ENCODE measurements around the gene DGKQ. TPM values are rescaled to one million over a fixed set of nuclear protein-coding genes. Genes with fewer than 3 reads are reported as not detected.
"Not testable (repeated sequence)": the region's sequence is repeated elsewhere in the genome, so short reads cannot be mapped to it uniquely, and the experiment has no call there.

Gene DGKQ
- total and polyA plus RNA-seq, 2 donors (not counting 3 experiments of a cell fraction or from before 2014, with no cell fraction given): 15.8 to 20.2 TPM

GRCh38 chr4:921830-922331, 51.5 kb downstream of the DGKQ start:
- ChIA-PET POLR2A (no interaction called here), CTCF (interaction anchor here (0.9 to 1.1 kb wide), 2 partner anchors 12 to 65 kb away, joined by 3 read pairs; partner anchors contain the start of gene IDUA)
- H3K4me2 ChIP-seq (ENCODE audit: insufficient read depth, low read length): no peak overlapping the region
- H3K9ac ChIP-seq (replicated peaks; ENCODE audit: extremely low read depth, insufficient read depth, low read length): no peak overlapping the region
- H3K4me3 ChIP-seq (replicated peaks in 1 of 3; ENCODE audit: insufficient read depth in 1 of 3, low read depth in 1 of 3, low read length in 3 of 3): no peak overlapping the region
- no peaks in the 10 kb centered on the region for H3K4me1 ChIP-seq (ENCODE audit: control insufficient read depth, extremely low read depth, insufficient read depth, low read length)
- H3K9me3 ChIP-seq (replicated peaks; ENCODE audit: control insufficient read depth, insufficient read depth, low read length): no peaks in the 10 kb centered on the region
- DNase-seq (ENCODE audit: low read depth, low spot score) (no peak), FAIRE-seq (no peak)
- BruUV-seq (replicated peaks): no TSS peak
- no peak overlapping the region for H2AFZ ChIP-seq (ENCODE audit: low read depth, low read length)
- no peaks in the 10 kb centered on the region for H3K9me1 ChIP-seq (replicated peaks; ENCODE audit: control insufficient read depth, extremely low read depth, insufficient read depth, low read length)
- dilution Hi-C loops (cut with MboI; ENCODE audit: extremely low pct_ligation_motif_present, low sequenced_read_pairs): no loop called here
- no peaks in the 10 kb centered on the region for H3K27me3 ChIP-seq (ENCODE audit: control insufficient read depth in 2 of 2, insufficient read depth in 2 of 2, low read length in 2 of 2)
- no peak overlapping the region for H3K27ac ChIP-seq (ENCODE audit: insufficient read depth, low read depth, low read length)
- TF ChIP-seq GATA2 (IDR thresholded peaks at IDR 0.05; ENCODE audit: insufficient read depth, insufficient read length, low read depth, low read length) (no peak), POLR2A (IDR thresholded peaks at IDR 0.05; ENCODE audit: low read depth, low read length) (no peak), MYC (IDR thresholded peaks at IDR 0.05; ENCODE audit: low read depth, low read length) (no peak), POLR2AphosphoS5 (IDR thresholded peaks at IDR 0.05; ENCODE audit: insufficient read depth, low read depth, low read length) (no peak), JUN (IDR thresholded peaks at IDR 0.05; ENCODE audit: borderline replicate concordance, insufficient read depth, insufficient read length, low read depth) (no peak), EZH2 (IDR thresholded peaks at IDR 0.05; ENCODE audit: borderline replicate concordance, low read depth, low read length, severe bottlenecking) (no peak), CTCF (IDR thresholded peaks at IDR 0.05; ENCODE audit: extremely low read depth in 1 of 2, insufficient read depth in 1 of 2, low read depth in 1 of 2, low read length in 2 of 2) (no peak), FOS (IDR thresholded peaks at IDR 0.05; ENCODE audit: borderline replicate concordance, insufficient read depth, low read length) (no peak), MAX (IDR thresholded peaks at IDR 0.05; ENCODE audit: insufficient read depth, insufficient read length) (no peak)
- intact Hi-C loops (cut with micrococcal nuclease): no loop called here
- peaks cover 89% of the 10 kb centered on the region for H3K79me2 ChIP-seq (ENCODE audit: control insufficient read depth, insufficient read depth, low read length)
- no peaks in the 10 kb centered on the region for H4K20me1 ChIP-seq (replicated peaks; ENCODE audit: control insufficient read depth, extremely low read depth, insufficient read depth, low read length)
- H3K36me3 ChIP-seq (ENCODE audit: control insufficient read depth in 2 of 2, extremely low read depth in 1 of 2, insufficient read depth in 2 of 2, low read length in 2 of 2): no peaks in the 10 kb centered on the region

- H3K9me3 ChIP-seq (replicated peaks; ENCODE audit: control insufficient read depth, insufficient read depth, low read length); H3K4me1 ChIP-seq (ENCODE audit: control insufficient read depth, extremely low read depth, insufficient read depth, low read length); intact Hi-C loops (cut with micrococcal nuclease); H3K9ac ChIP-seq (replicated peaks; ENCODE audit: extremely low read depth, insufficient read depth, low read length); H3K4me2 ChIP-seq (ENCODE audit: insufficient read depth, low read length); dilution Hi-C loops (cut with MboI; ENCODE audit: extremely low pct_ligation_motif_present, low sequenced_read_pairs); H3K27me3 ChIP-seq (ENCODE audit: control insufficient read depth in 2 of 2, insufficient read depth in 2 of 2, low read length in 2 of 2); H3K9me1 ChIP-seq (replicated peaks; ENCODE audit: control insufficient read depth, extremely low read depth, insufficient read depth, low read length); H4K20me1 ChIP-seq (replicated peaks; ENCODE audit: control insufficient read depth, extremely low read depth, insufficient read depth, low read length); BruUV-seq (replicated peaks); H2AFZ ChIP-seq (ENCODE audit: low read depth, low read length); CTCF ChIA-PET; DNase-seq (ENCODE audit: low read depth, low spot score); H3K36me3 ChIP-seq (ENCODE audit: control insufficient read depth in 2 of 2, extremely low read depth in 1 of 2, insufficient read depth in 2 of 2, low read length in 2 of 2); H3K27ac ChIP-seq (ENCODE audit: insufficient read depth, low read depth, low read length); FAIRE-seq; POLR2A ChIA-PET; H3K4me3 ChIP-seq (replicated peaks in 1 of 3; ENCODE audit: insufficient read depth in 1 of 3, low read depth in 1 of 3, low read length in 3 of 3): not testable (repeated sequence)
- H3K79me2 ChIP-seq (ENCODE audit: control insufficient read depth, insufficient read depth, low read length): peaks cover 92% of the 10 kb centered on the region
Observed at GRCh38 chr4:919004-919680, 54.2 kb downstream of the DGKQ start.

Measured in endothelial cell of umbilical vein (primary cell).